Measurements from ENCODE around the gene FOXC1.

FOXC1 gene

GRCh38 chr6:1609648-1610496 is at the start of gene FOXC1:
FOXC1 (plus strand) TSS chr6:1609915; CDS start chr6:1610446, 531 bp downstream.
- no peak for DNase-seq (ENCODE audit: low read depth)

GRCh38 chr6:1560281-1561058 is 49.2 kb upstream of the FOXC1 start:
- no peak for DNase-seq (ENCODE audit: low read depth)

- no peak for DNase-seq (ENCODE audit: low read depth)
These were observed 48.4 kb upstream of the FOXC1 start for GRCh38 chr6:1561355-1561754.

GRCh38 chr6:1562171-1562955 is 47.4 kb upstream of the FOXC1 start:
- DNase-seq (ENCODE audit: low read depth): no peak

- no peak for DNase-seq (ENCODE audit: low read depth)
These were observed 40.3 kb upstream of the FOXC1 start for GRCh38 chr6:1569377-1569776.

GRCh38 chr6:1570848-1571247 is 38.9 kb upstream of the FOXC1 start:
- no peak for DNase-seq (ENCODE audit: low read depth)

- no peak for DNase-seq (ENCODE audit: low read depth)
These were observed 36.8 kb upstream of the FOXC1 start for GRCh38 chr6:1572892-1573291.

- no peak for DNase-seq (ENCODE audit: low read depth)
These were observed 35.5 kb upstream of the FOXC1 start for GRCh38 chr6:1574083-1574761.

- DNase-seq (ENCODE audit: low read depth): no peak
These were observed 34.9 kb upstream of the FOXC1 start for GRCh38 chr6:1574890-1575209.

- no peak for DNase-seq (ENCODE audit: low read depth)
These were observed 34.3 kb upstream of the FOXC1 start for GRCh38 chr6:1575210-1576041.

GRCh38 chr6:1576166-1576565 is 33.5 kb upstream of the FOXC1 start:
- no peak for DNase-seq (ENCODE audit: low read depth)

GRCh38 chr6:1576711-1577110 is 33.0 kb upstream of the FOXC1 start:
- no peak for DNase-seq (ENCODE audit: low read depth)

GRCh38 chr6:1577146-1577680 is 32.5 kb upstream of the FOXC1 start:
- no peak for DNase-seq (ENCODE audit: low read depth)

GRCh38 chr6:1577896-1578745 is 31.6 kb upstream of the FOXC1 start:
- no peak for DNase-seq (ENCODE audit: low read depth)

GRCh38 chr6:1579096-1579495 is 30.6 kb upstream of the FOXC1 start:
- DNase-seq (ENCODE audit: low read depth): no peak

- no peak for DNase-seq (ENCODE audit: low read depth)
These were observed 29.6 kb upstream of the FOXC1 start for GRCh38 chr6:1580109-1580508.

GRCh38 chr6:1580585-1580984 is 29.1 kb upstream of the FOXC1 start:
- no peak for DNase-seq (ENCODE audit: low read depth)

GRCh38 chr6:1581120-1581991 is 28.4 kb upstream of the FOXC1 start:
- no peak for DNase-seq (ENCODE audit: low read depth)

GRCh38 chr6:1584146-1584545 is 25.6 kb upstream of the FOXC1 start:
- DNase-seq (ENCODE audit: low read depth): no peak
